GM18868 (cell line): Measurements from ENCODE around the gene OR4D6.
A peak's percentile ranks its signal among the peaks of the same experiment; 100 is the strongest.
"Not testable (repeated sequence)": the region's sequence is repeated elsewhere in the genome, so short reads cannot be mapped to it uniquely, and the experiment has no call there.

Experiments used
- ATAC-seq: cut with Tn5 transposase; IDR thresholded peaks from one replicate; pipeline ENCODE4 v1.9.1; 2021; ENCODE audit warnings: mild to moderate bottlenecking, moderate library complexity; ENCODE audit not compliant: unreplicated experiment

The OR4D6 gene

GRCh38 chr11:59456661-59457060 is at the start of gene OR4D6:
Gene OR4D6 (plus strand): TSS chr11:59456961. CDS start chr11:59456961, 0 bp downstream.
- no peak for ATAC-seq

- no peak for ATAC-seq
Measured at GRCh38 chr11:59413646-59414045, 43.1 kb upstream of the OR4D6 start.

GRCh38 chr11:59415111-59415510 is 41.6 kb upstream of the OR4D6 start:
- ATAC-seq, result no peak

GRCh38 chr11:59416613-59417012 is 40.1 kb upstream of the OR4D6 start:
- ATAC-seq, result no peak

GRCh38 chr11:59417023-59417422 is 39.7 kb upstream of the OR4D6 start:
- ATAC-seq, result no peak

- no peak for ATAC-seq
Measured at GRCh38 chr11:59418156-59418555, 38.6 kb upstream of the OR4D6 start.

- no peak for ATAC-seq
Measured at GRCh38 chr11:59423835-59424234, 32.9 kb upstream of the OR4D6 start.

- ATAC-seq, result no peak
Measured at GRCh38 chr11:59425131-59425530, 31.6 kb upstream of the OR4D6 start.

- no peak for ATAC-seq
Measured at GRCh38 chr11:59426361-59427067, 30.2 kb upstream of the OR4D6 start, which contains the start of gene OR5A2. Gene OR5A2 (minus strand): TSS chr11:59426413. CDS start chr11:59422953, 3,460 bp downstream.

GRCh38 chr11:59427068-59427382 is 29.7 kb upstream of the OR4D6 start:
- no peak for ATAC-seq

GRCh38 chr11:59429924-59430516 is 26.7 kb upstream of the OR4D6 start:
- ATAC-seq, result peak; percentile 87

GRCh38 chr11:59436169-59436568 is 20.6 kb upstream of the OR4D6 start, which contains the start of gene OR5A1:
Gene OR5A1 (plus strand): TSS chr11:59436469. CDS start chr11:59443169, 6,700 bp downstream.
- no peak for ATAC-seq

- ATAC-seq, result no peak
Measured at GRCh38 chr11:59437770-59438169, 19.0 kb upstream of the OR4D6 start.

- ATAC-seq, result not testable (repeated sequence)
Measured at GRCh38 chr11:59445624-59446023, 11.1 kb upstream of the OR4D6 start.

GRCh38 chr11:59448484-59448883 is 8.3 kb upstream of the OR4D6 start:
- no peak for ATAC-seq

- no peak for ATAC-seq
Measured at GRCh38 chr11:59459916-59460315, 3.2 kb downstream of the OR4D6 start.

- no peak for ATAC-seq
Measured at GRCh38 chr11:59463190-59463641, 6.5 kb downstream of the OR4D6 start.

GRCh38 chr11:59473015-59473414 is 16.3 kb downstream of the OR4D6 start, which contains the start of gene OR4D10:
Gene OR4D10 (plus strand): TSS chr11:59473315. CDS start chr11:59477430, 4,115 bp downstream.
- no peak for ATAC-seq

GRCh38 chr11:59475176-59475575 is 18.4 kb downstream of the OR4D6 start:
- ATAC-seq, result no peak

- no peak for ATAC-seq
Measured at GRCh38 chr11:59479906-59480305, 23.1 kb downstream of the OR4D6 start.

GRCh38 chr11:59480359-59480758 is 23.6 kb downstream of the OR4D6 start:
- ATAC-seq, result no peak

GRCh38 chr11:59501931-59502330 is 45.2 kb downstream of the OR4D6 start:
- peak; percentile 81 for ATAC-seq
